Hindlimb muscle (tissue), 1 donor: ENCODE data around the gene C1orf35. TPM values are rescaled to one million over a fixed set of nuclear protein-coding genes. Genes with fewer than 3 reads are reported as not detected.

Experiments
- DNase-seq: peaks from one replicate; pipeline ENCODE4 v3.0.0-alpha.2; 2013
- polyA plus RNA-seq: library from polyadenylated mRNA; unstranded; fragments of 120-200 nt; gene quantifications from one replicate; pipeline ENCODE4 v1.2.1, GENCODE V29; 2013; ENCODE audit not compliant: insufficient read length

Gene C1orf35
- polyA plus RNA-seq = 15.5 TPM

DNA sequence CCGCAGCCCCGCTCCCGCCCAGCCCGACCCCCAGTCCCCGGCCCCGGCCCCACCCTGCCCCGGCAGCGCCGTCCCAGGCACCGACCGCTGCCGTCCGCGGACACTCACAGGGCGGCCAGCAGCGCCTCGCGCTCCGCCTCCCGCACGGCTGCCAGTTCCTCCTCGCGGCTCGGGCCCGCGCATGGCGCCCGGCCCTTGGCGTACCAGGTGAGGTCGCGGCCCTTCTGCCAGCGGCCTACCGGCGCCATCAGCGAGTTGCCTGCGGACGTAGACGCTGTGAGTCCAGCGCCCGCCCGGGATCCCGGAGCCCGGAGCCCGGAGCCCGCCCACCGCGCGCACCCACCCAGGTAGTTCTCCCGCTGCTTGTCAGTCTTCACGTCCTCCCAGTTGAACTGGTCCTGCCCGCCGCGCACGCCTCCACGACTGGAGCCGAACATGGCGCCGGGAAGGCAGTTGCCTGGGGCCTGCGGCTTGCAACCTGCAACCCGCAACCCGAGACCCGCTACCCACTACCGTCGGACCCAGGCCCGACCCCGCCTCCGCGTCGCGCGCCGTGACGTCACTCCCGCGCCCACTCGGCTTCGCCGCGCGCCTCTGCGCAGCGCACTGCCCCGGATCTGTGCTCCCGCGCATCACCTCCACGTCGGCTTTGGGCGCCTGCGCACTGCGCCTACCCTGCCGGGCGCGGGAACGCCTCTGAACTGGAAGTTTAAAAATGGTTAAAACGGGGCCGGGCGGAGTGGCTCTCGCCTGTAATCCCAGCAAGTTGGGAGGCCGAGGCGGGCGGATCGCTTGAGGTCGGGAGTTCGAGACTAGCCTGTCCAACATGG is at the start of gene C1orf35:
Gene C1orf35, minus strand, starts transcription at position 535 of the 830 bp plus-strand sequence. Its CDS starts 98 bp downstream, at position 437.
- DNase-seq = peak; percentile 97

DNA sequence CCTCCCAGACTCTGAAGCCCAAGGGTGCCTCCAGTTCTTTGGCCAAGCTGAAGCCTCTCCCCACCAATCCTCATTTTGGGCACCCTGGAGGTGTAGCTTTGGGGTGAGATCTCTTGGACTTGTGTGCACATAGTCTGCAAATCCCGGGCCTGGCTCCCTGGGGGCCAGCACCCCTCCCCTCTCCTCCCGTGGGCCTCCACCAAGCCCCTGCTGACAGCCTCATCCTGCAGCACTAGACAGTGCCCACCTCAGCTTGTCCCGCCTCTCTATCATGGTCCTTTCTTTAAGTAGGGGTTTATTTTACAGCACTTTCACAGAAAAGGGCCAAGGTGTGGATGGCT is 49.8 kb upstream of the C1orf35 start:
- DNase-seq = no peak

DNA sequence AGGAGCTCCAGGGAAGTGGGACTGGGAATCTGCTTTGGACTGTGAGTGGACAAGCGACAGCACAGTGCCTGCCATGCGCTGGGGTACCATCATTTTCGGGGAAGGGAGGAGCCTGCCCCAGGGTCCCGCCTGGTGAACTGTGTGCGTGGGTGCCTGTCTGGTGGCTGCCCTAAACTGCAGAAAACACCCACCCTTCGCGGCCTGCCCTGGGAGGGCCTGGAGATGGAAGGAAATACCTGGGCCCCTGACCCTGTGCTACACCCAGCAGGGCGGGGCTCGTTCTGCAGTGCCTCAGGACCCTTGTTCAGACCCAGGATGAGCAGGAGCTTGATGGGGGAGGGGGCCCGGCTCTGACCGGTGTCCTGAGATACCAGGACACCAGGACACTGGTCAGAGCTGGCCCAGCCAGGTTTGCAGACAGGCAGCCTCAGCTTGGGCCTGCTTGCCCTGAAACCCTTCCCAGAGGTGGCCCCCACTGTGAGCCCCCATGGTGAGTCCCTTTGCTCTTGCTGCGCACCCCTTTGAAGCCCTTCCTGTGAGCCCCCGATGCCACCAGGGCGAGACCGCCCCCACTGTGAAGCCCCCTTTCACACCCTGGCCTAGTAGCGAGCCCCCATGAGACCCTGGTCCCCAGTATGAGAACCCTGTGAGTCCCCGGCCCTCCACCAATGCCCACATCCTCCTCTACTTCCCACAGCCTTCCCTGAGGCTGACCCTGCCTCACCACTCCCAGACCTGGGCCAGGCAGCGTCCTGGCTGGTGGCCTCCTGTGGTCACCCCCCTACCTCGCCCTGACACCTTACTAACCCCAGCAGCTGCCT is 49.2 kb upstream of the C1orf35 start:
- DNase-seq = no peak

DNA sequence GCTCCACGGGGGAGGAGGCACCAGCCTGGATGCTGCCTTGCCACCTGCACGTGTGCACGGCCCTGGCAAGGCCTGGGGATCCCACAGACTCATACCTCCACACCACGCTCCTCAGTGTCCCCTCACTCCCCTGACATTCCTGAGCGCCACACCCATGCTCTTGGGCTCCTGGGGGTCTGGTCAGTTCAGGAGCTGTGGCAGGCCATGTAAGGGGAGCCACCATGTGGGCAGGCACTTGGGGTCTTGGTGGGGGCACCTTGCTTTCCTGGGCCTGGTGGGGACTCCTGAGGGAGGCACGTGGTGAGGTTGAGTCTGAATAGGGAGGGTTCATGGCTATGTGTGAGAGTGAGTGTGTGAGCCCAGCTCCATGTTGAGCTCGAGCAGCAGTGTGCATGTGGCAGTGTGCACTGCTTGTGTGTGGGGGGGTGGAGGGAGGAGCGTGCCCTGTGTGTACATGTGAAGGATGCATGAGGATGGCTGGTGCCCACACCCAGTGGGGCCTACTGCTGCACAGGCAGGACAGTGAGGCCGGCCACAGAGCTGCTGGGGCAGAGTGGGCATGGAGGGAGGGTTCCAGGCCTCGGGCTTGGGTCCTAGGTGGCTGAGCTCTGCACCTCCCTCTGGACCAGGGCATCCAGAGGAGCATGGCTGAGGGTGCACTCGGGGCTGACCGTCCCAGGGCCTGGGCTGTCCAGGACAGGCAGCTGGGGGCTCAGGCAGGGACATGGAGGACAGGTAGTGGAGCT is 48.2 kb upstream of the C1orf35 start:
- no peak for DNase-seq

GRCh38 chr1:228150461-228151179 is 47.5 kb upstream of the C1orf35 start:
- peak; percentile 72 for DNase-seq

GRCh38 chr1:228150120-228150460 is 47.0 kb upstream of the C1orf35 start:
- no peak for DNase-seq

DNA sequence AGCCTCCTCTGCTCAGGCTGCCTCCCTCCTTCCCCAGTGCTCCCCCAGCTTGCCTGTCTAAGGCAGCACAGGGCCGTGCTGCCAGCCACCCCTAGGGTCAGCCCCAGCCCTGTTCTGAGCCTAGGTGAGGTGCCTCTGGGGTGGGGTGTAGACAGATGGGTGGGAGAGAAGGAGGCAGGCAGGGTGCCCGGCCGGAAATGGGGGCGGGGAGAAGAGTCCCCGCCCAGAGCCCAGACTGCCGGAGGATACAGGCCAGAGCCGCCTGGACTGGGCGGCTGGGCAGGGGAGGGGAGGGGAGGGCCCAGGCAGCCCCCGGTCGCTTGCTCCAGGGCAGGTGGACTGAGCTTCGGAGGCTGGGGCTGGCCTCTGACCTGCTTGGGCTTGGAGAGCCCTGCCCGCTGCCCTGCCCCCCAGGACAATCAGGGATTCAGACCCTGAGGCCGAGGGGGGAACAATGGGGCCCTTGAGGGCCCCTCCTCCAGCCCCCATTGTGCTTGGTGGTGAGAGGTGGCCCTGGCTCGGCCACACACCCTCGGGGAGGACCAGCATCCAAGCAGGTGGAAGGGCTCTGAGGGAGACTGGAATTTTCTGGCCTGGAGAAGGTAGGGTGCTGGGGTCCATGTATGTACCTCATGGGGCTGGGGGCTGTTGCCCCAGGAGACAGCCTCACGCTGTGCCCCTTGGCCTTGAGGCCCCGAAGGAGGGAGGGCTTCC is 46.4 kb upstream of the C1orf35 start, which contains the start of gene GJC2:
Gene GJC2, plus strand, starts transcription at position 525 of the 714 bp plus-strand sequence. CDS start 7,829 bp downstream, outside the sequence.
- peak; percentile 55 for DNase-seq

- DNase-seq = no peak
These were observed 45.8 kb upstream of the C1orf35 start for GRCh38 chr1:228148935-228149405.

GRCh38 chr1:228148196-228148861 is 45.2 kb upstream of the C1orf35 start:
- no peak for DNase-seq

DNA sequence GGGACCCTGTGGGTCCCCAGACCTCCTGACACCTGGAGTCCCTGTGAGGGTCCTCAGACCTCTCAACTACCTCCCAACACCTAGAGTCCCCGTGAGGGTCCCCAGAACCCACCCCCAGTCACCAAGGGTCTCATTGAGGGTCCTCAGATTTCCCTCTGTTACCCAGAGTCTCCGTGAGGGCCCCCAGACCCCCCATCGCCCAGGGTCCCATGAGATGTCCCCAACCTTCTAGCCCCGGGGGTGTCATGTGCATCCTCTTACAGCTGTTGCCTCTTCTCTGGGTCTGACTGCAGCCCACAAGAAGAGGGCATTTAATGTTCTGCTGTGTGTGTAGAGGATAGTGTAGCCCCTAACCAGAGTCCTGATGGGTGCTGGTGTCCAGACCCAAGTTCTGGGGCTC is 44.6 kb upstream of the C1orf35 start:
- DNase-seq = no peak

DNA sequence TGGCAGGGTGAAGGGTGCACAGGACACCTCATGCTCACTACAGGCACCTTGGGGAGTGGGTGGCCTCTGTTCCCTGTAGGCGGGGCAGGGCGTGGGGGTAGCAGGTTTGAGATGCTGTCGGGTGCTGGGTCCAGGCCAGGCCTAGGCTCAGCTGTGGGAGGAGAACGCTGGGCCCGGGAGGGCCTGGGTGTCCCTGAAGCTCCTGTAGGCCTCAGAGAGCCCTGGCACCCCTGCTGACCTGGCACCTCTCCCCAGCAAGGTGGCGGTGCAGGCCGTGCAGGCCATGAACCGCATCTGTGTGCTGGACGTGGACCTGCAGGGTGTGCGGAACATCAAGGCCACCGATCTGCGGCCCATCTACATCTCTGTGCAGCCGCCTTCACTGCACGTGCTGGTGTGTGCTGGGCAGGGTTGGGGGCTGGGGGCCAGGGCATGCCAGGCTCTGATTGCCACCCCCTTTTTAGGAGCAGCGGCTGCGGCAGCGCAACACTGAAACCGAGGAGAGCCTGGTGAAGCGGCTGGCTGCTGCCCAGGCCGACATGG is 44.1 kb upstream of the C1orf35 start:
- DNase-seq = no peak

GRCh38 chr1:228146417-228147150 is 43.5 kb upstream of the C1orf35 start:
- no peak for DNase-seq

GRCh38 chr1:228145463-228146416 is 42.6 kb upstream of the C1orf35 start:
- DNase-seq = no peak

DNA sequence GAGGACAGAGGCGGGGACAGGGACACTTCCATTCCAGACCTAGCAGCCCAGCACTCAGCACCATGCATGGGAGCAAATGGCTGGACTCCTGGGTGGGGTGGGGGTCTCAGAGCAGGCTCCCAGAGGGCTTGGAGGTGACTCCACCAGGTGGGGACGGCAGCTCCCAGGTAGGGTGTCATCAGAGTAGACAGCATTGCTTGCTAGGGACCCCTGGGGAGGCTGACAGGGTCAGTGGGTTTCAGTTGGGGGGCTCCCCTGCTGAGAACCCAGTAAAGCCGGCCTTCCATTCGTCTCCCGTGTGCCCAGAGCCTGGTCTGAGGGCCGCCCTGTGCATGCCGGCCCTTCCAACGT is 41.8 kb upstream of the C1orf35 start:
- no peak for DNase-seq

- no peak for DNase-seq
These were observed 41.3 kb upstream of the C1orf35 start for GRCh38 chr1:228144193-228144992.

DNA sequence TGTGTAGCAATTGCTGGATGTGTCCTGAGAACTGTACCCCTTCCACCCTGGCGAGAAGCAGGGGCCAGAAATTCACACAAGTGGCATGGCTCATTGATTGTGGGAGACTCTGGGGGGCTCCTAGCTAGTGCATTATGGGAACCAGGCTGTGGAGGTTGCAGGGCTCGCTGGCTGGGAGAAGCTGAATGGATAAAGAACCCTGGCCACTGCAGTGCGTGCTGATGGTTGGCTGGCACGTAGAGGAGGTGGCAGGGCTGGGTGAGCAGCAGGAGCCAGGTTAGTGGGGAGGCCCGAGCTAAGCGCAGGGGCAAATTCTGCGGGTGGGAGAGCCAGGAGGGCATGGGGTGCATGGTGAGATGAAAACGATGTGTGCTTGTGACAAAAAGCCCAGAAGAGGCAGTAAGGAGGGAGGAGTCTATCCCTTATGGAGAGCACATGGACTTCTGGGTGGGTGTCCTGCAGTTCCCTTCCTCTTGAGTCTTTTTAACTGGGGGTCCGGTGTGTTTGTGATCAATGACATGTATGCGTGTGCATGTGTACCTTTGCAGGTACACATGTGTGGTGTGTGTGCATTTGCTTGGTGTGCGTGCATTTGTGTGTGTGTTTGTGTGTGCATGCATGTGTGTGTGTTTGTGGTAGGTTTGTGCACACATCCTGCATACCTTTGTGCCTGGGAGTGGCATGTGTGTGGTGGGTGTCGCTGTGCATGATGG is 40.5 kb upstream of the C1orf35 start:
- DNase-seq = no peak

- DNase-seq = no peak
These were observed 39.6 kb upstream of the C1orf35 start for GRCh38 chr1:228142701-228143136.
